ENCODE measurements around the gene GNAZ. TPM values are rescaled to one million over a fixed set of nuclear protein-coding genes. Genes with fewer than 3 reads are reported as not detected.

The GNAZ gene
- total RNA-seq, 1 donor from 2014 or later = 1.1 TPM

DNA sequence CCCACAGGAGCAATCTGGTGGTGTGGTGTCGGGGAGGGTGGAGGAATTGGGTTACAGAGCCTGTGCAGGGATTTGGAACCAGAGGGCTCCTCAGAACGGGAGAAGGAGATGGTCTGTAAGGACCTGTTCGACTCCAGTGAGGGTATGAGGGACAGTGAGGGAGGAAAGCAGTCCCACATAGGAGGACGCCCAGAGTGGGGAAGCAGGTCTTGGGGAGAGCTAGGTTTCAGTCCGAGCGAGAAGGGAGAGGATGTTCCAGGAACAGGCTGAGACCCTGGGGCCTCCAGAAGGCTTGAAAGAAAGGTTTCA lies 32.0 kb upstream of the GNAZ start:
- TF ChIP-seq, protein P1, sequence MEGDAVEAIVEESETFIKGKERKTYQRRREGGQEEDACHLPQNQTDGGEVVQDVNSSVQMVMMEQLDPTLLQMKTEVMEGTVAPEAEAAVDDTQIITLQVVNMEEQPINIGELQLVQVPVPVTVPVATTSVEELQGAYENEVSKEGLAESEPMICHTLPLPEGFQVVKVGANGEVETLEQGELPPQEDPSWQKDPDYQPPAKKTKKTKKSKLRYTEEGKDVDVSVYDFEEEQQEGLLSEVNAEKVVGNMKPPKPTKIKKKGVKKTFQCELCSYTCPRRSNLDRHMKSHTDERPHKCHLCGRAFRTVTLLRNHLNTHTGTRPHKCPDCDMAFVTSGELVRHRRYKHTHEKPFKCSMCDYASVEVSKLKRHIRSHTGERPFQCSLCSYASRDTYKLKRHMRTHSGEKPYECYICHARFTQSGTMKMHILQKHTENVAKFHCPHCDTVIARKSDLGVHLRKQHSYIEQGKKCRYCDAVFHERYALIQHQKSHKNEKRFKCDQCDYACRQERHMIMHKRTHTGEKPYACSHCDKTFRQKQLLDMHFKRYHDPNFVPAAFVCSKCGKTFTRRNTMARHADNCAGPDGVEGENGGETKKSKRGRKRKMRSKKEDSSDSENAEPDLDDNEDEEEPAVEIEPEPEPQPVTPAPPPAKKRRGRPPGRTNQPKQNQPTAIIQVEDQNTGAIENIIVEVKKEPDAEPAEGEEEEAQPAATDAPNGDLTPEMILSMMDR (IDR thresholded peaks at IDR 0.05; ENCODE audit: insufficient read depth, low read depth, low read length) = no peak
- no peak for TF ChIP-seq EZH2 (IDR thresholded peaks at IDR 0.05; ENCODE audit: insufficient read depth, low read length)
- H3K9me3 ChIP-seq (ENCODE audit: insufficient read depth, low read depth, low read length) = peaks cover 5% of the 10 kb centered on the region
- no peaks in the 10 kb centered on the region for H4K20me1 ChIP-seq (ENCODE audit: insufficient read depth, low read length)
- H3K27ac ChIP-seq (ENCODE audit: low read depth, low read length) = no peak overlapping the region
- H3K36me3 ChIP-seq (ENCODE audit: insufficient read depth, low read length) = no peaks in the 10 kb centered on the region
- Mint-ChIP-seq H3K9me3 (ENCODE audit: unreplicated experiment) (no peaks in the 10 kb centered on the region), H3K27ac (ENCODE audit: unreplicated experiment) (no peak overlapping the region), H3K4me3 (ENCODE audit: unreplicated experiment) (no peak overlapping the region), H3K4me1 (ENCODE audit: low read depth, unreplicated experiment) (no peaks in the 10 kb centered on the region), H3K27me3 (ENCODE audit: low read depth, unreplicated experiment) (peaks cover 40% of the 10 kb centered on the region), H3K36me3 (ENCODE audit: low read depth, unreplicated experiment) (no peaks in the 10 kb centered on the region)
- H2AFZ ChIP-seq (ENCODE audit: low read depth, low read length) = no peak overlapping the region
- H3K9ac ChIP-seq (ENCODE audit: low read length) = no peak overlapping the region
- no peaks in the 10 kb centered on the region for H3K27me3 ChIP-seq (ENCODE audit: insufficient read depth, low read length)
- no peak overlapping the region for H3K4me3 ChIP-seq (ENCODE audit: insufficient read depth, low read depth, low read length)
- no peaks in the 10 kb centered on the region for H3K79me2 ChIP-seq (ENCODE audit: insufficient read depth, low read length)
- no peak for FAIRE-seq
- no peak for DNase-seq (ENCODE audit: low read depth)
- no peak overlapping the region for H3K4me2 ChIP-seq (ENCODE audit: low read length)
- no peaks in the 10 kb centered on the region for H3K4me1 ChIP-seq (ENCODE audit: insufficient read depth, low read length)

DNA sequence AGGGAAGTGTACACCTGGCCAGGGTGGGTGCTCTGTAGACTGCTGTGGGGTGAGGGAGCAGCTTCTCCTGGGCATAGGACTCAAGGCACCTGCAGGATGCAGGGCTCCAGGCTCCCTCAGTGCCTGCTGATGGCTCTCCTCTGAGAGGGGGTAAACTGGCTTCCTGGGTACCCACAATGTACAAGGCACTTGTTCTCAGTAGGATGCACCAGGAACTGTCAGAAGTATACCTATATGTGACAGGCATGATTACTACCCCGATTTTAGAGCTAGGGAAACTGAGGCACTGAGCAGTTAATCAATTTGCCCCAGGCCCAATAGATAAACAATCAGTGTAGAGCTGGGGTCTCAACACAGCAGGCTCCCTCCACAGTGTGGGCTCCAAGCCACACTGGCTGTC lies 31.4 kb upstream of the GNAZ start:
- no peak for TF ChIP-seq EZH2 (IDR thresholded peaks at IDR 0.05; ENCODE audit: insufficient read depth, low read length)
- TF ChIP-seq, protein P1 (IDR thresholded peaks at IDR 0.05; ENCODE audit: insufficient read depth, low read depth, low read length) = no peak
- no peak overlapping the region for H3K9ac ChIP-seq (ENCODE audit: low read length)
- no peak overlapping the region for H3K4me3 Mint-ChIP-seq (ENCODE audit: unreplicated experiment)

DNA sequence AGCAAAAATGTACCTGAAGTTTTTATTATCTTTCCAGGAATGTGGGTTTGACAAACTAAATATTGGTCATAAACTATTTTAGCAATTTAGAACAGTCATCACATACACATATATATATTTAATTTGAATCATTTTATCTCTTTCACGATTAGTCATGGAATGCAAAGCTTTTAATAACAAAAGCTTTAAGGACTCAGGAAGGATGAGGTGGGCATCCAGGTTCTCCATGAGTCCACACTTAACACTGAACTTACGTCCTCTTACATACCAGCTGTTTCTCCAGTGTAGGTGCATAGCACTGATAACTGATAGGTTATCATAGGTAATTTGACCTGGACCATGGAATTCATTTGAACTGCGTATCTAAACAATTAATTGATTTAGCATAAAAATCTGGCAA lies 28.1 kb upstream of the GNAZ start:
- FAIRE-seq = no peak
- H3K9me3 ChIP-seq (ENCODE audit: insufficient read depth, low read depth, low read length) = peaks cover 4% of the 10 kb centered on the region
- no peak overlapping the region for H3K27ac Mint-ChIP-seq (ENCODE audit: unreplicated experiment)

More for the DNA sequence above, 31.4 kb upstream of the GNAZ start:
- Mint-ChIP-seq H3K36me3 (ENCODE audit: low read depth, unreplicated experiment) (no peaks in the 10 kb centered on the region), H3K4me1 (ENCODE audit: low read depth, unreplicated experiment) (no peaks in the 10 kb centered on the region), H3K27ac (ENCODE audit: unreplicated experiment) (no peak overlapping the region), H3K27me3 (ENCODE audit: low read depth, unreplicated experiment) (peaks cover 34% of the 10 kb centered on the region), H3K9me3 (ENCODE audit: unreplicated experiment) (no peaks in the 10 kb centered on the region)
- Histone ChIP-seq H3K4me1 (ENCODE audit: insufficient read depth, low read length) (no peaks in the 10 kb centered on the region), H3K27ac (ENCODE audit: low read depth, low read length) (no peak overlapping the region), H2AFZ (ENCODE audit: low read depth, low read length) (no peak overlapping the region), H3K36me3 (ENCODE audit: insufficient read depth, low read length) (no peaks in the 10 kb centered on the region), H3K79me2 (ENCODE audit: insufficient read depth, low read length) (no peaks in the 10 kb centered on the region), H3K9me3 (ENCODE audit: insufficient read depth, low read depth, low read length) (peaks cover 5% of the 10 kb centered on the region), H3K4me2 (ENCODE audit: low read length) (no peak overlapping the region), H3K4me3 (ENCODE audit: insufficient read depth, low read depth, low read length) (no peak overlapping the region), H4K20me1 (ENCODE audit: insufficient read depth, low read length) (no peaks in the 10 kb centered on the region), H3K27me3 (ENCODE audit: insufficient read depth, low read length) (no peaks in the 10 kb centered on the region)
- FAIRE-seq (no peak), DNase-seq (ENCODE audit: low read depth) (no peak)

More for the DNA sequence above, 28.1 kb upstream of the GNAZ start:
- no peak overlapping the region for H2AFZ ChIP-seq (ENCODE audit: low read depth, low read length)
- TF ChIP-seq EZH2 (IDR thresholded peaks at IDR 0.05; ENCODE audit: insufficient read depth, low read length) = no peak
- TF ChIP-seq, protein P1 (IDR thresholded peaks at IDR 0.05; ENCODE audit: insufficient read depth, low read depth, low read length) = no peak
- no peaks in the 10 kb centered on the region for H4K20me1 ChIP-seq (ENCODE audit: insufficient read depth, low read length)
- H3K4me2 ChIP-seq (ENCODE audit: low read length) = no peak overlapping the region
- H3K36me3 Mint-ChIP-seq (ENCODE audit: low read depth, unreplicated experiment) = no peaks in the 10 kb centered on the region
- no peaks in the 10 kb centered on the region for H3K9me3 Mint-ChIP-seq (ENCODE audit: unreplicated experiment)
- no peaks in the 10 kb centered on the region for H3K4me1 ChIP-seq (ENCODE audit: insufficient read depth, low read length)
- no peak overlapping the region for H3K27ac ChIP-seq (ENCODE audit: low read depth, low read length)
- H3K27me3 ChIP-seq (ENCODE audit: insufficient read depth, low read length) = no peaks in the 10 kb centered on the region
- H3K9ac ChIP-seq (ENCODE audit: low read length) = no peak overlapping the region
- peaks cover 28% of the 10 kb centered on the region for H3K27me3 Mint-ChIP-seq (ENCODE audit: low read depth, unreplicated experiment)
- no peak for DNase-seq (ENCODE audit: low read depth)
- H3K4me3 Mint-ChIP-seq (ENCODE audit: unreplicated experiment) = no peak overlapping the region
- no peak overlapping the region for H3K4me3 ChIP-seq (ENCODE audit: insufficient read depth, low read depth, low read length)
- H3K4me1 Mint-ChIP-seq (ENCODE audit: low read depth, unreplicated experiment) = no peaks in the 10 kb centered on the region
- no peaks in the 10 kb centered on the region for H3K36me3 ChIP-seq (ENCODE audit: insufficient read depth, low read length)
- no peaks in the 10 kb centered on the region for H3K79me2 ChIP-seq (ENCODE audit: insufficient read depth, low read length)

Data from astrocyte (in vitro differentiated cells and primary cell).